ENCODE results near the gene NAPB.

DNA sequence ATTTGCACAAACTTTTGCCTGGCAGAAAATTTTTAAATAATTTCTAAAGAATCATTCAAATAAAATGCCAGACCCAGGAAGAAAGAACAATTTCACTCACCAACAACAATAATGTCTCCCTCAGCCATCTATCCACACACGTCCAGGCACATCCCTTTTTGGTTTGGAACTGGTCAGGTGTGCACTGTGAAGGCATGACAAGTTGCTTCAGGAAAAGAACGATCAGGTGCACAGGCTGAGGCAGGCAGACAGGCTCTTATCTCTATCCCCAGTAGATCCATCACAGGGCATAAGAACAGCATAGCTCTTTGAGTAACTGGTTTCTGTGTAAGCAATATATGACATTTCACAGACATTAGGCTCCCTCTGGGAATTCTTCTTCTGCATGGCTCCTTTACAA lies 88.8 kb downstream of the NAPB start:
- TF ChIP-seq, protein P1, sequence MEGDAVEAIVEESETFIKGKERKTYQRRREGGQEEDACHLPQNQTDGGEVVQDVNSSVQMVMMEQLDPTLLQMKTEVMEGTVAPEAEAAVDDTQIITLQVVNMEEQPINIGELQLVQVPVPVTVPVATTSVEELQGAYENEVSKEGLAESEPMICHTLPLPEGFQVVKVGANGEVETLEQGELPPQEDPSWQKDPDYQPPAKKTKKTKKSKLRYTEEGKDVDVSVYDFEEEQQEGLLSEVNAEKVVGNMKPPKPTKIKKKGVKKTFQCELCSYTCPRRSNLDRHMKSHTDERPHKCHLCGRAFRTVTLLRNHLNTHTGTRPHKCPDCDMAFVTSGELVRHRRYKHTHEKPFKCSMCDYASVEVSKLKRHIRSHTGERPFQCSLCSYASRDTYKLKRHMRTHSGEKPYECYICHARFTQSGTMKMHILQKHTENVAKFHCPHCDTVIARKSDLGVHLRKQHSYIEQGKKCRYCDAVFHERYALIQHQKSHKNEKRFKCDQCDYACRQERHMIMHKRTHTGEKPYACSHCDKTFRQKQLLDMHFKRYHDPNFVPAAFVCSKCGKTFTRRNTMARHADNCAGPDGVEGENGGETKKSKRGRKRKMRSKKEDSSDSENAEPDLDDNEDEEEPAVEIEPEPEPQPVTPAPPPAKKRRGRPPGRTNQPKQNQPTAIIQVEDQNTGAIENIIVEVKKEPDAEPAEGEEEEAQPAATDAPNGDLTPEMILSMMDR (IDR thresholded peaks at IDR 0.05; ENCODE audit: poor library complexity, severe bottlenecking), result no peak
- TF ChIP-seq POLR2AphosphoS5 (IDR thresholded peaks at IDR 0.05), result no peak
- TF ChIP-seq EZH2 (IDR thresholded peaks at IDR 0.05; ENCODE audit: borderline replicate concordance, insufficient read depth, low read length, poor library complexity, severe bottlenecking), result no peak
- TF ChIP-seq RAD21 (conservative IDR thresholded peaks at IDR 0.05), result no peak
- TF ChIP-seq, protein P2, sequence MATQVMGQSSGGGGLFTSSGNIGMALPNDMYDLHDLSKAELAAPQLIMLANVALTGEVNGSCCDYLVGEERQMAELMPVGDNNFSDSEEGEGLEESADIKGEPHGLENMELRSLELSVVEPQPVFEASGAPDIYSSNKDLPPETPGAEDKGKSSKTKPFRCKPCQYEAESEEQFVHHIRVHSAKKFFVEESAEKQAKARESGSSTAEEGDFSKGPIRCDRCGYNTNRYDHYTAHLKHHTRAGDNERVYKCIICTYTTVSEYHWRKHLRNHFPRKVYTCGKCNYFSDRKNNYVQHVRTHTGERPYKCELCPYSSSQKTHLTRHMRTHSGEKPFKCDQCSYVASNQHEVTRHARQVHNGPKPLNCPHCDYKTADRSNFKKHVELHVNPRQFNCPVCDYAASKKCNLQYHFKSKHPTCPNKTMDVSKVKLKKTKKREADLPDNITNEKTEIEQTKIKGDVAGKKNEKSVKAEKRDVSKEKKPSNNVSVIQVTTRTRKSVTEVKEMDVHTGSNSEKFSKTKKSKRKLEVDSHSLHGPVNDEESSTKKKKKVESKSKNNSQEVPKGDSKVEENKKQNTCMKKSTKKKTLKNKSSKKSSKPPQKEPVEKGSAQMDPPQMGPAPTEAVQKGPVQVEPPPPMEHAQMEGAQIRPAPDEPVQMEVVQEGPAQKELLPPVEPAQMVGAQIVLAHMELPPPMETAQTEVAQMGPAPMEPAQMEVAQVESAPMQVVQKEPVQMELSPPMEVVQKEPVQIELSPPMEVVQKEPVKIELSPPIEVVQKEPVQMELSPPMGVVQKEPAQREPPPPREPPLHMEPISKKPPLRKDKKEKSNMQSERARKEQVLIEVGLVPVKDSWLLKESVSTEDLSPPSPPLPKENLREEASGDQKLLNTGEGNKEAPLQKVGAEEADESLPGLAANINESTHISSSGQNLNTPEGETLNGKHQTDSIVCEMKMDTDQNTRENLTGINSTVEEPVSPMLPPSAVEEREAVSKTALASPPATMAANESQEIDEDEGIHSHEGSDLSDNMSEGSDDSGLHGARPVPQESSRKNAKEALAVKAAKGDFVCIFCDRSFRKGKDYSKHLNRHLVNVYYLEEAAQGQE (IDR thresholded peaks at IDR 0.05; ENCODE audit: borderline replicate concordance), result no peak
- TF ChIP-seq EP300 (conservative IDR thresholded peaks at IDR 0.05; ENCODE audit: poor library complexity, severe bottlenecking), result no peak

All from neural cell (in vitro differentiated cells).